ENCODE results near the gene SSX1.
"Not testable (repeated sequence)": the region's sequence is repeated elsewhere in the genome, so short reads cannot be mapped to it uniquely, and the experiment has no call there.

GRCh38 chrX:48280729-48281128 lies 25.5 kb downstream of the SSX1 start:
- TF ChIP-seq, protein P1, sequence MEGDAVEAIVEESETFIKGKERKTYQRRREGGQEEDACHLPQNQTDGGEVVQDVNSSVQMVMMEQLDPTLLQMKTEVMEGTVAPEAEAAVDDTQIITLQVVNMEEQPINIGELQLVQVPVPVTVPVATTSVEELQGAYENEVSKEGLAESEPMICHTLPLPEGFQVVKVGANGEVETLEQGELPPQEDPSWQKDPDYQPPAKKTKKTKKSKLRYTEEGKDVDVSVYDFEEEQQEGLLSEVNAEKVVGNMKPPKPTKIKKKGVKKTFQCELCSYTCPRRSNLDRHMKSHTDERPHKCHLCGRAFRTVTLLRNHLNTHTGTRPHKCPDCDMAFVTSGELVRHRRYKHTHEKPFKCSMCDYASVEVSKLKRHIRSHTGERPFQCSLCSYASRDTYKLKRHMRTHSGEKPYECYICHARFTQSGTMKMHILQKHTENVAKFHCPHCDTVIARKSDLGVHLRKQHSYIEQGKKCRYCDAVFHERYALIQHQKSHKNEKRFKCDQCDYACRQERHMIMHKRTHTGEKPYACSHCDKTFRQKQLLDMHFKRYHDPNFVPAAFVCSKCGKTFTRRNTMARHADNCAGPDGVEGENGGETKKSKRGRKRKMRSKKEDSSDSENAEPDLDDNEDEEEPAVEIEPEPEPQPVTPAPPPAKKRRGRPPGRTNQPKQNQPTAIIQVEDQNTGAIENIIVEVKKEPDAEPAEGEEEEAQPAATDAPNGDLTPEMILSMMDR (IDR thresholded peaks at IDR 0.05): not testable (repeated sequence)
- TF ChIP-seq EZH2phosphoT487, EZH2 (IDR thresholded peaks at IDR 0.05): not testable (repeated sequence)
